ENCODE results near the gene FHOD3.
"Not testable (repeated sequence)": the region's sequence is repeated elsewhere in the genome, so short reads cannot be mapped to it uniquely, and the experiment has no call there.

The FHOD3 gene

GRCh38 chr18:36762074-36762473 lies 464.6 kb downstream of the FHOD3 start:
- Histone ChIP-seq H3K27me3 (ENCODE audit: insufficient read depth, poor library complexity, severe bottlenecking) (no peaks in the 10 kb centered on the region), H3K27ac (replicated peaks) (no peak overlapping the region), H3K4me3 (replicated peaks; ENCODE audit: insufficient read depth, low read length) (no peak overlapping the region)
- no peak for DNase-seq (ENCODE audit: low read depth in 1 of 2, low spot score in 1 of 2)
- no peak for TF ChIP-seq SPI1 (IDR thresholded peaks at IDR 0.05; ENCODE audit: borderline replicate concordance, low read depth)
- TF ChIP-seq REST (IDR thresholded peaks at IDR 0.05; ENCODE audit: insufficient replicate concordance, low read depth), result no peak
- no peak for TF ChIP-seq CTCF (IDR thresholded peaks at IDR 0.05; ENCODE audit: insufficient read depth, low read length)
- no peak for TF ChIP-seq GABPA (IDR thresholded peaks at IDR 0.05; ENCODE audit: low read depth)
- TF ChIP-seq POLR2AphosphoS5 (IDR thresholded peaks at IDR 0.05; ENCODE audit: low read depth), result no peak

GRCh38 chr18:36762965-36763364 lies 465.5 kb downstream of the FHOD3 start:
- not testable (repeated sequence) for H3K4me3 ChIP-seq (replicated peaks; ENCODE audit: insufficient read depth, low read length); H3K27ac ChIP-seq (replicated peaks); H3K27me3 ChIP-seq (ENCODE audit: insufficient read depth, poor library complexity, severe bottlenecking); DNase-seq (ENCODE audit: low read depth in 1 of 2, low spot score in 1 of 2)

- Histone ChIP-seq H3K27ac (replicated peaks) (no peak overlapping the region), H3K27me3 (ENCODE audit: insufficient read depth, poor library complexity, severe bottlenecking) (no peaks in the 10 kb centered on the region), H3K4me3 (replicated peaks; ENCODE audit: insufficient read depth, low read length) (no peak overlapping the region)
- no peak for TF ChIP-seq CTCF (IDR thresholded peaks at IDR 0.05; ENCODE audit: insufficient read depth, low read length)
- no peak for TF ChIP-seq REST (IDR thresholded peaks at IDR 0.05; ENCODE audit: insufficient replicate concordance, low read depth)
- TF ChIP-seq SPI1 (IDR thresholded peaks at IDR 0.05; ENCODE audit: borderline replicate concordance, low read depth), result no peak
- no peak for TF ChIP-seq GABPA (IDR thresholded peaks at IDR 0.05; ENCODE audit: low read depth)
- TF ChIP-seq POLR2AphosphoS5 (IDR thresholded peaks at IDR 0.05; ENCODE audit: low read depth), result no peak
- DNase-seq (ENCODE audit: low read depth in 1 of 2, low spot score in 1 of 2), result no peak
Observed at GRCh38 chr18:36766836-36767235, 469.3 kb downstream of the FHOD3 start.

GRCh38 chr18:36769172-36769571 lies 471.7 kb downstream of the FHOD3 start:
- TF ChIP-seq REST (IDR thresholded peaks at IDR 0.05; ENCODE audit: insufficient replicate concordance, low read depth), result no peak
- Histone ChIP-seq H3K27ac (replicated peaks) (no peak overlapping the region), H3K4me3 (replicated peaks; ENCODE audit: insufficient read depth, low read length) (no peak overlapping the region), H3K27me3 (ENCODE audit: insufficient read depth, poor library complexity, severe bottlenecking) (no peaks in the 10 kb centered on the region)
- DNase-seq (ENCODE audit: low read depth in 1 of 2, low spot score in 1 of 2), result no peak
